Activated CD8-positive, alpha-beta memory T cell treated with anti-CD3 and anti-CD28 coated beads, Interleukin-2, amount 50 U/mL, for 24 hours (primary cell): ENCODE data around the gene CTAGE1.

Experiments used
- DNase-seq: peaks from one replicate; pipeline ENCODE4 v3.0.0-alpha.2; 2020; ENCODE audit errors: extremely low read depth

Gene CTAGE1

GRCh38 chr18:22391407-22392345 lies 26.0 kb downstream of the CTAGE1 start:
- DNase-seq = peak; percentile 2

DNA sequence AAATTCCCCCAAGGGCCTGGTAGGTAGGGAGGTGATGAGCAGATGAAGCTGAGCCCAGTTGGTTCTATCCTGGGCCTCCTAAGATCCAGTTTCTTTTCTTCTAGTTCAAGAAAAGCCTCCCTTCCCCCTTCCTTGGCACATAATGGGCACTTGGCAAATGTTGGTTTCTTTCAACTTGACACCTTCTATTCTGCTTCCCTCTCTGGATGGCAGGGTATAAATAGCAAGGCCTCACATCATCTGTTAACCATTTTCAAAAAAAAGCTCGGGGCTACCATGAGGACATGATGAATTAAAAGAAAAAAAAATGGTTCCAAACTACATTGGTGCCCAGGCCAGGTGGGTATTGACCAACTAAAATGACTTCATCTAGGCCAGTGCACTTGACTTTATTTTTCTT lies 29.9 kb downstream of the CTAGE1 start:
- DNase-seq = no peak

GRCh38 chr18:22387364-22387763 lies 30.4 kb downstream of the CTAGE1 start:
- no peak for DNase-seq

GRCh38 chr18:22385718-22386117 lies 32.0 kb downstream of the CTAGE1 start:
- DNase-seq = no peak

GRCh38 chr18:22378672-22379282 lies 38.9 kb downstream of the CTAGE1 start:
- DNase-seq = no peak

GRCh38 chr18:22377769-22378168 lies 39.9 kb downstream of the CTAGE1 start:
- DNase-seq = no peak

DNA sequence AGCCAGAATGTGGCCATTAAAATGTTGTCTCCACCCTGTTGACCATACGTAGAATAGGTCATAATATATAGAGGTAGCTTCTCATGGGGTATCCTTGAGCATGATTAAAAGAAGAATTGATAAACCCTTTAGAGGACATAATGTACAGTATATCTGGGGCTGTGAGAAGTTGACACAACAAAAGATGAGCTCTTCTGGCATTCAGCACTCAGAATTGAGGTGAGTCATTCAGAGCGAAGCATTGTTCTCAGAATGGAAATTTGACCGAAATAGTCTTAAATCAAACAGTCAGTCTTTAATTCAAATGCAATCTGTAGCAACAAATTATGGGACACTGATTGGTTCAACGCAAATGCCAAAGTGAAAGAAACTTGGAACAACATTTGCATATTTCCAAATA lies 47.3 kb downstream of the CTAGE1 start:
- DNase-seq = no peak

- no peak for DNase-seq
Measured at GRCh38 chr18:22368021-22368420, 49.7 kb downstream of the CTAGE1 start.

DNA sequence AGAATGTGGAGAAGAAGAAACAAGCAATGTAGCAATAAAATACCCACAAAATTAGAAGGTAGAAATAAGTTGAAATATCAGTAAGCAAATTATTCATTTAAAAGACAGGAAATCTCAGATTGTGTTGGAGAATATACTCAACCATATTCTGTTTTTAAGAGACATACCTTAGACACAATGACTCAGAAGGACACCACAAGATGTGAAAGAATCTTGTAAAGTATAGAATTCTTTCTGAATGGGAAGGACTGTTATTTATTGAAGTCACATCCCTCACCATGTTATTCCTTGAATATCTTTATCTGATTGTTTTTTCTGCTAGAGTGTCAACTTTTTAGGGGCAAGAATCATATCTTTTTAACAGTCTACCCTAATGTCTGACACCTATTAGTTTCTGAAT lies 50.4 kb downstream of the CTAGE1 start:
- no peak for DNase-seq

DNA sequence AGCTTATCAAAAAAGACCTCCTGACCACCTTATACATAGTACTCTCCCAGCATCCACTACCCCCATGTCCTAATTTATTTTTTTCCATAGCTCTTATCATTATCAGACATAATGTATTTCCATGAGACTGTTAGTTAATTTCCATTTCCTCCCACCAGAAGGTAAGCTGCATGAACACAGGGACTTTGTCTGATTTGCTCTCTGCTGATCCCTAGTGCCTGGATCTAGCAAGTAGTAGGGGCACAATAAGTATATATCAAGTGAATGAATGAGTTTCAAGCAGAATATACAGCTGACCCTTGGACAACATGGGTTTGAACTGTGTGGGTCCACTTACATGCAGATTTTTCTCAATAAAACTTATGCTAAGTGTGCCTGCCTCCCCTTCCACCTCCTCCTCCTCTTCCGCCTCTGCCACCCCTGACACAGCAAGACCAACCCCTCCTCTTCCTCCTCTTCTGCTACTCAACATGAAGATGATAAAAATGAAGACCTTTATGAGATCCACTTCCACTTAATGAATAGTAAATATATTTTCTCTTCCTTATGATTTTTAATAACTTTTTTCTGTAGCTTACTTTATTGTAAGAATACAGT lies 53.8 kb downstream of the CTAGE1 start:
- no peak for DNase-seq
